ENCODE measurements around the gene ITSN1. TPM values are rescaled to one million over a fixed set of nuclear protein-coding genes. Genes with fewer than 3 reads are reported as not detected.

Gene ITSN1
- total RNA-seq, 1 donor from 2014 or later = 77.5 TPM

DNA sequence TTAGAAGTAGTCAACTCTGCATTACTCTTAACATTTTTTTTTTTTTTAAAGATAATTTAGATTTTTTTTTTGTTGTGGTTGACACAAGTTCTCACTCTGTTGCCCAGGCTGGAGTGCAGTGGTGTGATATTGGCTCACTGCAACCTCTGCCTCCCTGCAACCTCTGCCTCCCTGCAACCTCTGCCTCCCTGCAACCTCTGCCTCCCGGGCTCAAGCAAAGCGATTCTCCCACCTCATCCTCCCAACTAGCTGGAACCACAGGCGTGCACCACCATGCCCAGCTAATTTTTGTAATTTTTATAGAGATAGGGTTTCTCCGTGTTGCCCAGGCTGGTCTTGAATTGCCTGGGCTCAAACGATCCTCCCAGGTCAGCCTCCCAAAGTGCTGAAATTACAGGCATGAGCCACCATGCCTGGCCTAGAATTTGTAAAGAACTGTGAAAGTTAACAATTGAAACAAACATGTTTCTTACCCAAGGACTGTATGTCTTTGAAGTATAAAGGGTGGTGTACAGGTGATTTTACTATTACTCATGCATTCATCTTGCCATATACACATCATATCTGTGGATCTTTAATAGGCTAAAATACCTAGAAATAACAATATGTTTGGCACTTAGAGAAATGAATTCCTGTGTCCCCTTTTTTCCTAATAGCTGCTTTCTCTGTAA is 158.6 kb downstream of the ITSN1 start:
- TF ChIP-seq, protein P1, sequence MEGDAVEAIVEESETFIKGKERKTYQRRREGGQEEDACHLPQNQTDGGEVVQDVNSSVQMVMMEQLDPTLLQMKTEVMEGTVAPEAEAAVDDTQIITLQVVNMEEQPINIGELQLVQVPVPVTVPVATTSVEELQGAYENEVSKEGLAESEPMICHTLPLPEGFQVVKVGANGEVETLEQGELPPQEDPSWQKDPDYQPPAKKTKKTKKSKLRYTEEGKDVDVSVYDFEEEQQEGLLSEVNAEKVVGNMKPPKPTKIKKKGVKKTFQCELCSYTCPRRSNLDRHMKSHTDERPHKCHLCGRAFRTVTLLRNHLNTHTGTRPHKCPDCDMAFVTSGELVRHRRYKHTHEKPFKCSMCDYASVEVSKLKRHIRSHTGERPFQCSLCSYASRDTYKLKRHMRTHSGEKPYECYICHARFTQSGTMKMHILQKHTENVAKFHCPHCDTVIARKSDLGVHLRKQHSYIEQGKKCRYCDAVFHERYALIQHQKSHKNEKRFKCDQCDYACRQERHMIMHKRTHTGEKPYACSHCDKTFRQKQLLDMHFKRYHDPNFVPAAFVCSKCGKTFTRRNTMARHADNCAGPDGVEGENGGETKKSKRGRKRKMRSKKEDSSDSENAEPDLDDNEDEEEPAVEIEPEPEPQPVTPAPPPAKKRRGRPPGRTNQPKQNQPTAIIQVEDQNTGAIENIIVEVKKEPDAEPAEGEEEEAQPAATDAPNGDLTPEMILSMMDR (IDR thresholded peaks at IDR 0.05; ENCODE audit: unreplicated experiment) = no peak
- Mint-ChIP-seq H3K4me1 (peaks cover 7% of the 10 kb centered on the region), H3K9me3 (peaks cover 4% of the 10 kb centered on the region), H3K36me3 (peaks cover 31% of the 10 kb centered on the region), H3K27me3 (ENCODE audit: low read depth) (no peaks in the 10 kb centered on the region), H3K27ac (no peak overlapping the region), H3K4me3 (no peak overlapping the region)
- DNase-seq (ENCODE audit: low spot score in 2 of 2, unreplicated experiment in 2 of 2) = no peak

DNA sequence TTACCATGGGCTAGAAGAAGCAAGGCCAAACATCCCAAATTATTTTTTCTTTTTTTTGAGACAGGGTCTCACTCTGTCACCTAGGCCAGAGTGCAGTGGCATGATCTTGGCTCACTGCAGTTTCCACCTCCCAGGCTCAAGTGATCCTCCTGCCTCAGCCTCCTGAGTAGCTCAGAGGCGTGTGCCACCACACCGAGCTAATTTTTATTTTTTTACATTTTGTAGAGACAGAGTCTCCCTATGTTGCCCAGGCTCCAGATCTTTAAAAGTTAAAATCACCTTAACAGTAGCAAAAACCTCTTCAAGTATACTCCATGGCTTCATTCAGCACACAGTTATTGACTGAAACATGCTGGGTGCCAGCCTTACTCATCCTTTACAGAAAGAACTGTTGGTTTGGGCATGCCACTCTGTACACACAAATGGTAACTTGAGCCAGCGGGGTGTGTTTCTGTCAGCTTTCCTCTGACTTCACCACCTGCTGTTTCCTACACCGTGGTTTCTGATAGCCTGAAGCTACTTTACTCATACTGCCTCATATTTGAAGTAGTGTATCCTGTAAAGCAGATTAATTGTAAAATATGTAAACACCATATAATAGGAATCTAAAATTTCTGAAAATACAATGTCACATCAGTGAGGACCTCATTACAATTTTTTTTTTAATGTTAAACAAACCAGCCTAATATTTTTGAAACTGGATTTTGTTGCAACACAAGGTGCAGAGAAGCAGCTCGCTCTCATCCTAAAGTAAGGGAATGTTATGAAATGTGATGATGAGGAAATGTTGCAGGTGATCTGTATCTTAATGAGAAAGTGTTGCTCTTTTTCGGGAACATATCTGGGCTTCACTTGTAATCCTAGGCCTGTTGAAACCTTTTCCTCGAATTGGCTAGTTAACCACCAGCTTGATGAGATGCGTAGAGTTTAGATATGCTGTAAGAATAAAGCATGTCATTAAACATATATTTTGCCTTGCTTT is 159.4 kb downstream of the ITSN1 start:
- Mint-ChIP-seq H3K9me3 (peaks cover 4% of the 10 kb centered on the region), H3K27me3 (ENCODE audit: low read depth) (no peaks in the 10 kb centered on the region), H3K4me3 (no peak overlapping the region), H3K36me3 (peaks cover 29% of the 10 kb centered on the region), H3K27ac (peak overlapping the region; percentile 32), H3K4me1 (peaks cover 7% of the 10 kb centered on the region)
- TF ChIP-seq, protein P1 (IDR thresholded peaks at IDR 0.05; ENCODE audit: unreplicated experiment) = no peak
- no peak for DNase-seq (ENCODE audit: low spot score in 2 of 2, unreplicated experiment in 2 of 2)

DNA sequence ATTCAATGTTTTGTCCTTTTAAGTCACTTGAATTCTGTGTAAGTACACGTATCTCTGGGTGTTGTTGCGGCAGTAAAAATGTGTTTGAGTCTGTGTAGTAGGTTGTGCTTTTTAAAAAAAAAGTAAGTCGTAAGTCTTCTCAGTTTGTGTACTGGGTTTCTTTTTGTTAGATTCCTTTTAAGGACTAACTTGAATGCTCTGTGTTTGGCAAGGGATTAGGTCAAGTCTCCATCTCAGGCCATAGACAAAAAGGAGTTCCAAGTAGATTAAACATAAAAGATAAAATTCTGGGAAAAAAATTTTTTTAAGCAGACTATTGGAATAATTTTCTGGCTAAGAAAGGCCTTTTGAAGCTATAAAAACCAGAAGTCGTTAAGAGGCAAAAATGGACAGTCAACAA is 160.2 kb downstream of the ITSN1 start:
- peaks cover 4% of the 10 kb centered on the region for H3K9me3 Mint-ChIP-seq
- H3K27me3 Mint-ChIP-seq (ENCODE audit: low read depth) = no peaks in the 10 kb centered on the region
- DNase-seq (ENCODE audit: low spot score in 2 of 2, unreplicated experiment in 2 of 2) = no peak
- TF ChIP-seq, protein P1 (IDR thresholded peaks at IDR 0.05; ENCODE audit: unreplicated experiment) = no peak
- H3K36me3 Mint-ChIP-seq = peaks cover 26% of the 10 kb centered on the region
- H3K27ac Mint-ChIP-seq = peak overlapping the region; percentile 32
- peaks cover 7% of the 10 kb centered on the region for H3K4me1 Mint-ChIP-seq
- no peak overlapping the region for H3K4me3 Mint-ChIP-seq

DNA sequence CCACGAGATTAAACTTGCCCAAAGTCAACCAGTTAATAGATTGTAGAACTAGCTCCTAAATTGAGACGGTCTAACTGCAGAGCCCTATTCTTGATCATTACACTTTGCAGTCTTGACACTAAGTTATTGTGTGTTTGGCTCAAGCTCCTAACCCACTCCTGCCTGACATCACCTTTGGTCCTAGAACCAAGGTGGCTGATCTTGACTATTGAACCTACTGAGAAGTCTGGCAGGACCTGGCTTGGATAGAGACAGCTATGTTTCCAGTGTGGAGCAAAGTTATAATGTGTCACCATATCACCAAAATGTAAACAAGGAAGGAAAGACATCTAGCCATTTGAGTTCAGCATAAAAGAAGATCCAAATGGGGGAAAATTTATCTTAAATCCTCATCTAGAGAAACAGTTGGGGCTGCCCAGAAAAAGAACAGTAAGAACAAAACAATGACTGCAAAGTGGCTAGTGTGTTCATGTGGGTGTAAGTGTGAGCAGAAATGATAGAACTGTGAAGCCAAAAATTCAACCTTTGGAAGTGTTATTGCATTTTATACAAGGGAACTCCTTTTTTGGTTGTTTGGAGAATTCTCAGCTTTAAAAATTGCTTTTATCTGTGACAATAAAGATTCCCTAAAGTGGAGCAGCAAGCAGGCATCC is 166.5 kb downstream of the ITSN1 start:
- Mint-ChIP-seq H3K9me3 (peaks cover 4% of the 10 kb centered on the region), H3K4me1 (peaks cover 17% of the 10 kb centered on the region), H3K36me3 (peaks cover 11% of the 10 kb centered on the region), H3K27ac (no peak overlapping the region), H3K4me3 (no peak overlapping the region), H3K27me3 (ENCODE audit: low read depth) (no peaks in the 10 kb centered on the region)
- DNase-seq (ENCODE audit: low spot score in 2 of 2, unreplicated experiment in 2 of 2) = no peak
- TF ChIP-seq, protein P1 (IDR thresholded peaks at IDR 0.05; ENCODE audit: unreplicated experiment) = no peak

DNA sequence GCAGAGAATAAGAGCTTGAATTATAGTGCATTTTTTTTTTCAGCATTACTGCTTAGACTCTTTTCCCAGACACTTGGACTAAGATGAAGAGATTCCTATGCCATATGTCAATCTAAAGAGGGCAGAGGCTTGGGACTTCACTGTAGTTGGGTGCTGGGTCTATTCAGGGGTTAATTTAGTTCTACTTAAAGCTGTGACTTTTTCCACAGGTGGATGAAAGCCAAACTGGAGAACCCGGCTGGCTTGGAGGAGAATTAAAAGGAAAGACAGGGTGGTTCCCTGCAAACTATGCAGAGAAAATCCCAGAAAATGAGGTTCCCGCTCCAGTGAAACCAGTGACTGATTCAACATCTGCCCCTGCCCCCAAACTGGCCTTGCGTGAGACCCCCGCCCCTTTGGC is 168.5 kb downstream of the ITSN1 start:
- peaks cover 17% of the 10 kb centered on the region for H3K4me1 Mint-ChIP-seq
- peaks cover 24% of the 10 kb centered on the region for H3K36me3 Mint-ChIP-seq
- H3K27ac Mint-ChIP-seq = peak overlapping the region; percentile 22
- DNase-seq (ENCODE audit: low spot score in 2 of 2, unreplicated experiment in 2 of 2) = no peak
- H3K9me3 Mint-ChIP-seq = no peaks in the 10 kb centered on the region
- H3K4me3 Mint-ChIP-seq = no peak overlapping the region
- H3K27me3 Mint-ChIP-seq (ENCODE audit: low read depth) = no peaks in the 10 kb centered on the region
- TF ChIP-seq, protein P1 (IDR thresholded peaks at IDR 0.05; ENCODE audit: unreplicated experiment) = no peak
